Omental fat pad (tissue), 4 donors: ENCODE data around the gene SND1. TPM values are rescaled to one million over a fixed set of nuclear protein-coding genes. Genes with fewer than 3 reads are reported as not detected.

Source experiments
- ATAC-seq: fragments of 150-250 bp; one replicate; pipeline ENCODE4 v1.9.1; 2016; ENCODE audit warnings: mild to moderate bottlenecking, moderate library complexity; ENCODE audit not compliant: low FRiP score
- DNase-seq: peaks from one replicate; pipeline ENCODE4 v3.0.0-alpha.2; 2019; ENCODE audit warnings: low spot score
- CTCF ChIP-seq, 3 donors: fragments of 450-650 bp; IDR thresholded peaks; one replicate each; pipeline ENCODE4 v1.5.1; 2016 to 2017; ENCODE audit warnings: antibody characterized with exemption in 3 of 3, mild to moderate bottlenecking in 3 of 3, moderate library complexity in 2 of 3
- total RNA-seq, 4 donors: library from RNA; depleted of rRNA; stranded (reverse); fragments of >200 nt; gene quantifications; one replicate each; pipeline ENCODE4 v1.1.0, GENCODE V29; 2016

Gene SND1
- total RNA-seq, 4 donors from 2014 or later = 90.8 to 140 (median 125) TPM

- no peak for TF ChIP-seq CTCF (IDR thresholded peaks at IDR 0.05)
- DNase-seq (no peak), ATAC-seq (no peak)
Measured at GRCh38 chr7:128036226-128036940, 384.4 kb downstream of the SND1 start.

DNA sequence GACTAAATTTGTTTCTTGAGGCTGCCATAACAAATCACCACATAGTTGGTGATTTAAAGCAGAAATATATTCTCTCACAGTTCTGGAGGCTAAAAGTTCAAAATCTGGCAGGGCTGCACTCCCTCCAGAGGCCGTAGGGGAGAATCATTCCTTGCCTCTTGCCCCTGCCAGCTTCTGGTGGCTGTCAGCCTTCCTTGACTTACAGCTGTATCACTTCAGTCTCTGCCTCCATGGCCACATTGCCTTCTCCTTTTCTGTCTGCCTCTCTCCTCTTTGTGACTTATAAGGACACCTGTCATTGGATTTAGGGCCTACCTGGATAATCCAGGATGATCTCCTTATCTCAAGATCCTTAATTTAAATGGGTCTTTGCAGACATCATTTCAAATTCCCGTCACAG is 385.1 kb downstream of the SND1 start:
- no peak for DNase-seq
- TF ChIP-seq CTCF (IDR thresholded peaks at IDR 0.05) = no peak
- no peak for ATAC-seq

DNA sequence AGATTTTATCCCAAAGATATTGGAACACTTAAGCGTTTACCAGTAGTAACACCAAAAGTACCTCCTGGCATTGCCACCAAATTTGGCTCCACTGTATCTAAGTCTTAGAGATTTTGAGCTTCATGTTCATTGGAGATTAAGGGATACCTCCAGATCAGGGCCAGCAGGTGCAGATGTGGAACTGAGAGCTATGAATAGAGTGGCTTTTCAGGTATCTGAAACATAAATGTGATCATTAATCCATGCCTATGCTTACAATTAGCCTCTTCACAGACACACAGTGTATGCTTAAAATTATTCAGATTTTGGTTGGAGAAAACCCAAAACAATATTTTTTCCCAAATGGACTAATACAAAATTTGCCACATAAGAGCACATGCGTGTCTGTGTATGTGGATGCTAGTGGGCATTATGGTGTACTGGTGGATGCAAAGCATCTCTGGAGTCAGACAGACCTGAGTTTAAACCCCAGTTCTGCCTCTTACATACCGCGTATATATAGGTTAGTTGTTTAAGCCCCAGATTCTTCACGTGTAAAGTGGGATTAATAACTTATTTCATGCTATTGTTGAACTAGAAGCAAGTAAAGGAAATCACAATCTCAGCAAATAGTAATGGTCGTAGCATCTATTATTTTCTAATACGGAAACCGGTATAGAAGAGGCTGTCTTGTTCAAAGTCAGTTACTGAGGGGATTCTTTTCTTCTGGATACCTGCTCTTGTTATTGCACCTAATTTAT is 386.1 kb downstream of the SND1 start:
- no peak for TF ChIP-seq CTCF (IDR thresholded peaks at IDR 0.05)
- DNase-seq (no peak), ATAC-seq (no peak)

GRCh38 chr7:128039544-128039953 is 387.6 kb downstream of the SND1 start:
- no peak for DNase-seq
- ATAC-seq = no peak
- no peak for TF ChIP-seq CTCF (IDR thresholded peaks at IDR 0.05)

DNA sequence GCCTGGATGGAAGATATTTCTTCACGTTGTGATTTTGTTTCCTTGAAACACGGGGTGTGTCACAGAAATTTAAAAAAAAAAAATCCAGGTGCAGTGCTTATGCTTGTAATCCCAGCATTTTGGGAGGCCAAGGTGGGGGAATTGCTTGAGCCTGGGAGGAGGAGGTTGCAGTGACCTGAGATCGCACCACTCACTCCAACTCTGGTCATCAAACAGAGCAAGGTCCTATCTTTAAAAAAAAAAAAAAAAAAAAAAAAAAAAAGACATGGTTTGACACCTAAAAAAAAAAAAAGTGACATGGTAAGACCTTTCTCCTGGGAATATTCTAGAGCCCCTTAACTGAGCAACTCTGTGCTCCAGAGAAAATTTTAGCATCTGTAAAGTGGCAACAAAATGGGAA is 388.2 kb downstream of the SND1 start:
- ATAC-seq = no peak

GRCh38 chr7:128041203-128041602 is 389.2 kb downstream of the SND1 start:
- DNase-seq (no peak), ATAC-seq (no peak)
- no peak for TF ChIP-seq CTCF (IDR thresholded peaks at IDR 0.05)

More for the DNA sequence above, 388.2 kb downstream of the SND1 start:
- DNase-seq = no peak
- no peak for TF ChIP-seq CTCF (IDR thresholded peaks at IDR 0.05)

GRCh38 chr7:128042012-128042411 is 390.0 kb downstream of the SND1 start:
- ATAC-seq = no peak
- DNase-seq = no peak
- TF ChIP-seq CTCF (IDR thresholded peaks at IDR 0.05) = no peak
